ENCODE measurements around the gene UNC93A. TPM values are rescaled to one million over a fixed set of nuclear protein-coding genes. Genes with fewer than 3 reads are reported as not detected.

Gene UNC93A
- total and polyA plus RNA-seq, 2 donors (not counting 1 experiment from before 2014, with no cell fraction given): not detected

- Histone ChIP-seq H3K27me3 (ENCODE audit: control insufficient read depth, insufficient read depth, low read length) (no peaks in the 10 kb centered on the region), H3K79me2 (ENCODE audit: control insufficient read depth, insufficient read depth, low read length) (no peaks in the 10 kb centered on the region), H3K36me3 (ENCODE audit: control insufficient read depth, insufficient read depth, low read length) (no peaks in the 10 kb centered on the region), H3K9ac (ENCODE audit: insufficient read depth, low read length) (no peak overlapping the region), H3K4me1 (ENCODE audit: control insufficient read depth, extremely low read depth, insufficient read depth, low read length) (no peaks in the 10 kb centered on the region), H4K20me1 (ENCODE audit: control insufficient read depth, extremely low read depth, insufficient read depth, low read length) (no peaks in the 10 kb centered on the region), H3K4me3 (replicated peaks in 1 of 4; ENCODE audit: control extremely low read depth in 1 of 4, insufficient read depth in 1 of 4, low read depth in 3 of 4, low read length in 4 of 4) (no peak overlapping the region), H3K9me3 (ENCODE audit: control insufficient read depth, insufficient read depth, low read depth, low read length) (no peaks in the 10 kb centered on the region), H2AFZ (ENCODE audit: low read length) (no peak overlapping the region), H3K27ac (ENCODE audit: insufficient read depth, low read length) (no peak overlapping the region), H3K4me2 (ENCODE audit: extremely low read depth, insufficient read depth, low read length) (no peak overlapping the region)
- no peak for TF ChIP-seq CTCF (conservative IDR thresholded peaks at IDR 0.05 in 1 of 2, IDR thresholded peaks at IDR 0.05 in 1 of 2; ENCODE audit: low read depth in 1 of 2, low read length in 2 of 2)
- no peak for TF ChIP-seq EZH2 (IDR thresholded peaks at IDR 0.05; ENCODE audit: low read length, missing control alignments)
- no peak for DNase-seq (ENCODE audit: low read depth in 2 of 2)
Observed at GRCh38 chr6:167244064-167244960, 46.8 kb upstream of the UNC93A start.

- Histone ChIP-seq H3K27me3 (ENCODE audit: control insufficient read depth, insufficient read depth, low read length) (no peaks in the 10 kb centered on the region), H3K4me2 (ENCODE audit: extremely low read depth, insufficient read depth, low read length) (no peak overlapping the region), H3K9ac (ENCODE audit: insufficient read depth, low read length) (no peak overlapping the region), H4K20me1 (ENCODE audit: control insufficient read depth, extremely low read depth, insufficient read depth, low read length) (no peaks in the 10 kb centered on the region), H3K4me1 (ENCODE audit: control insufficient read depth, extremely low read depth, insufficient read depth, low read length) (no peaks in the 10 kb centered on the region), H3K4me3 (replicated peaks in 1 of 4; ENCODE audit: control extremely low read depth in 1 of 4, insufficient read depth in 1 of 4, low read depth in 3 of 4, low read length in 4 of 4) (no peak overlapping the region), H3K79me2 (ENCODE audit: control insufficient read depth, insufficient read depth, low read length) (no peaks in the 10 kb centered on the region), H3K9me3 (ENCODE audit: control insufficient read depth, insufficient read depth, low read depth, low read length) (no peaks in the 10 kb centered on the region), H3K27ac (ENCODE audit: insufficient read depth, low read length) (no peak overlapping the region), H2AFZ (ENCODE audit: low read length) (no peak overlapping the region), H3K36me3 (ENCODE audit: control insufficient read depth, insufficient read depth, low read length) (no peaks in the 10 kb centered on the region)
- no peak for DNase-seq (ENCODE audit: low read depth in 2 of 2)
- TF ChIP-seq CTCF (conservative IDR thresholded peaks at IDR 0.05 in 1 of 2, IDR thresholded peaks at IDR 0.05 in 1 of 2; ENCODE audit: low read depth in 1 of 2, low read length in 2 of 2): no peak
- TF ChIP-seq EZH2 (IDR thresholded peaks at IDR 0.05; ENCODE audit: low read length, missing control alignments): no peak
Observed at GRCh38 chr6:167244991-167245390, 46.1 kb upstream of the UNC93A start.

- no peak overlapping the region for H3K9ac ChIP-seq (ENCODE audit: insufficient read depth, low read length)
- no peaks in the 10 kb centered on the region for H3K9me3 ChIP-seq (ENCODE audit: control insufficient read depth, insufficient read depth, low read depth, low read length)
- H3K79me2 ChIP-seq (ENCODE audit: control insufficient read depth, insufficient read depth, low read length): no peaks in the 10 kb centered on the region
- H3K4me1 ChIP-seq (ENCODE audit: control insufficient read depth, extremely low read depth, insufficient read depth, low read length): no peaks in the 10 kb centered on the region
- no peaks in the 10 kb centered on the region for H3K36me3 ChIP-seq (ENCODE audit: control insufficient read depth, insufficient read depth, low read length)
- no peak for DNase-seq (ENCODE audit: low read depth in 2 of 2)
- no peak overlapping the region for H3K4me3 ChIP-seq (replicated peaks in 1 of 4; ENCODE audit: control extremely low read depth in 1 of 4, insufficient read depth in 1 of 4, low read depth in 3 of 4, low read length in 4 of 4)
- H3K4me2 ChIP-seq (ENCODE audit: extremely low read depth, insufficient read depth, low read length): no peak overlapping the region
- H4K20me1 ChIP-seq (ENCODE audit: control insufficient read depth, extremely low read depth, insufficient read depth, low read length): no peaks in the 10 kb centered on the region
- no peak for TF ChIP-seq EZH2 (IDR thresholded peaks at IDR 0.05; ENCODE audit: low read length, missing control alignments)
- no peak overlapping the region for H3K27ac ChIP-seq (ENCODE audit: insufficient read depth, low read length)
- H3K27me3 ChIP-seq (ENCODE audit: control insufficient read depth, insufficient read depth, low read length): no peaks in the 10 kb centered on the region
- no peak overlapping the region for H2AFZ ChIP-seq (ENCODE audit: low read length)
Observed at GRCh38 chr6:167245591-167245990, 45.5 kb upstream of the UNC93A start.

All from fibroblast of lung (primary cell).